GM21576 (cell line): Measurements from ENCODE around the gene SORBS2.

Source experiments
- ATAC-seq: cut with Tn5 transposase; IDR thresholded peaks from one replicate; pipeline ENCODE4 v1.9.1; 2021; ENCODE audit warnings: mild to moderate bottlenecking, moderate library complexity; ENCODE audit not compliant: unreplicated experiment

Gene SORBS2

DNA sequence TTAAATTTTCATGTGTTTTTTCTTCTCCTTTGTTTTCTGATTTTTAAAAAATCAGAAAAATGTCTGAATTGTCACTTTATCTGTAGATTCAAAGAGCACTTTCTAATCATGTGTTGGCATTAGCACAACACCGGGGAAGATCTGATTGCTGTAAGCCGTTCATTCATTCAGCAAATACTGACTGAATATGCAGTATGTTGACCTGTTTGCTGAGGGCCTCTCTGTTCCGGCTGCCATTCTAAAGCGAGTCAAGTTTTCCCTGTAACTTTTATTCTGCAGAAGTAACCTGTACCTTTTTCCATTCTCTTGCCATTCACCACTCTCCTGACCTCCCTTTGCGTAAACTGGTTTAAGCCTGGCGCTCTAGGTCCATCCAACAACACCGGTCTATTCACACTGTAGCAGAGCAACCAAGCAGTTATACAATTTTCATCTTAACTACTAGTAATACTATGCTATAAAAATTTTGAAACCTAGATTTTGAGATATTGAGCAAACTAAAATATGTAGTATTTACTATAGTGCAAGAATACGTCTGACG is 6.7 kb downstream of the SORBS2 start:
- ATAC-seq = no peak

DNA sequence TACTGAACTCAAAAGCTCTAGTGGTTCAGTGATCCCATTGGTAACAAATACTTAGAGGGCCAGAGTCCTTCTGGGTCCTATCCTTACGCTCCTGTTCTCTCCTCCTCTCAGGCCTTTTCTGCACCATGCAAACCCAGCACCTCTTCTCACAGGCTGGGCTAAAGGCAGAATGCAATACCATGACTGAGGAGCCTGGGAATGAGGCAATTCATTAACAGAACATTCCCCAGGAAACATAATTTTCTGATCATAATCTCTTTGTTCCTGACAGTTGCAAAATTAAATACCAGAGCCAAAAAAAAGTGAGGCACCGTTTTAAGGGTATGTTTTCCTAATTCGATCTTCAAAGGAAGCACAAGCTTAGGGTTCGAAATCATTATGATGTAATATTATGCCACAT is 9.0 kb downstream of the SORBS2 start:
- ATAC-seq = no peak

DNA sequence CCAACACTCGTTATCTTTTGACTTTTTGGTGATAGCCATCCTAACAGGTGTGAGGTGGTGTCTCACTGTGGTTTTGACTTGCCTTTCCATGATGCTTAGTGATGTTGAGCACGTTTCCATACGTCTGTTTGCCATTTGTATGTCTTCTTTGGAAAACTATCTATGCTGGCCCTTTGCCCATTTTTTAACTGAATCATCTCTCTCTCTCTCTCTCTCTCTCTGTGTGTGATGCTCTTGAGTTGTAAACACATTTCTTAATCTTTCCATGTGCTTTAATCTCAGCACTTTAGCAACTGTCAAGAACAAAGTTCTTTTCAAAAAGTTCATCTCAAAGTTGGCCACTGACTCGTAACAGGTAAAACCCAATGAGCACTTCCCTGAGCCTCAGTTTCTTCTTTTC is 10.5 kb downstream of the SORBS2 start:
- no peak for ATAC-seq

DNA sequence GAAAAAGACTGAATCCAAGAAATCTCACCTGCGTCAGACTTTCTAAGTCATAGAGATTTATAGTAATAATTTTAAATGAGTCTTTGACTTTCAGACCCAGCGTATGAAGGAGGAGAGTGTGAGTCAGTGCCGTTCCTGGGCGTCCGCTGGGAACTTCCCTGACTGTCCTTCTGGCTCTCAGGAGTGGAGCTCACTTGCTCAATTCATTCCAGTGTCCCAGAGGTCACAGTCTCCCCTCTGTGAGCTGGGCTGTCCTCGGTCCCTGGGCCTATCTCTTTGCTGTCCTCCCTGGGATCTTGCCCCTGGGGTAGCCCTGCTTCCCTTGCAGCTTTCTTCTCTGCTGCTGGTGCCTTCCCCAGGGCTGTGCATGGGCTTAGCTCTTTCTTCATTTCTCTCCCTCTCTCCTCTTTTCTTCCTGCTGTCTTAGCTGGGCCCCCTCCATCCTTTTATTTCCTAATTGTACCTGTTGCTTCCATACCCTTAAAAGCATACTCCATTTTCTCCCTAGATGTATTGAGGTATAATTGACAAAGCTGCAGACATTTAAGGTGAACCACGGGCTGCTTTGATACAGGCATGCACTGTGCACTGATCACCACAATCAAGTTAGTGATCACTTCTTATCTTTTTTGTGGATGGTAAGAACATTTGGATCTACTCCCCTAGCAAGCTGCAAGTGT is 11.6 kb downstream of the SORBS2 start:
- no peak for ATAC-seq

DNA sequence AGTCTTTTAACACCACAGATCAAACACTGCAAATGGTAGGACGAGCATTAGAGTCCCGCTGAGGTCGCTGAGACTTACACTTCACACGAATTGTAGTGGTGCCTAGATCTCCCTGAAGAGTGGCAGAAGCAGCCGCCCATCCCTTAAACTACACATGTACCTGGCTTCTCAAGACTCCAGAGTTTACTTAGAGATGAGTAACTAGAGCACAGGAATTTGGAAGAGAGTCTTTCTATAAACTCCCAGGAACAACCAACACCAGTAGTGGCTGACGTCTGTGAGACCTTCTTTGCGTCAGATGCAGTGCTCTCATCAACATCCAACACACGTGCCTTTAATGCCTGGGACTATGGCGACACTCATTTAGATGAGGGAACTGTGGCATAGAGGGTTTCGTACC is 12.6 kb downstream of the SORBS2 start:
- ATAC-seq = no peak

DNA sequence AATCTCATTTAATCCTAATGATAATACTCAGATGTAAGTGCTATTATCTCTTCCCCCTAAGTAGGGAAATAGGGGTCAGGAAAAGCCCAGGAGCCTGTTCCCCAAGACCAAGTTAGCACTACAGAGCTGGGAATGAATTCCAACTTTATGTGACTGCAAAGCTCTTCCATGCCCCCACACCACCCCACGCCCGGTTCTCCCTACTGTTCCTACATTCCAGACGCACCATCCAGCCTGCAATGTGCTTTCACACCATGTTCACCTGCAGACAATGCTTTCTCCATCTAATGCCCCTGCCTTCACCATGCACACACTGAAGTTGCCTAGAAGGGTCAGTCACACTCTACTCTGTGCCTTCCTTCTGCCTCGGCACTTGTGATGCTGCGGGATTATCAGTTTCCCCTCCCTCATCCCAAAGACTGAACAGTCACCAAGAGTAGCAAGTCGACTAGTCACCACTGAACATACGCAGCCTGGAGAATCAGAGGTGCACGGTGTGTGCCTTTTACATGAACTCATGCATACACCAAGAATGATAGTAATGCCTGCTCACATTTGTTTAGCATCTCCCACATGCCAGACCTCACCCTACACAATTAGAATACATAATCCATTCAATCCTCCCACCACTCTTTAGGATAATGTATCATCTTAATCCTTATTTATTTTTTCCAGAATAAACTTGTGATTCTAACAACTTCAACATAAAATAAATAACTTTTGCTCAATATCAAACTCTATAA is 14.2 kb downstream of the SORBS2 start:
- ATAC-seq = no peak

DNA sequence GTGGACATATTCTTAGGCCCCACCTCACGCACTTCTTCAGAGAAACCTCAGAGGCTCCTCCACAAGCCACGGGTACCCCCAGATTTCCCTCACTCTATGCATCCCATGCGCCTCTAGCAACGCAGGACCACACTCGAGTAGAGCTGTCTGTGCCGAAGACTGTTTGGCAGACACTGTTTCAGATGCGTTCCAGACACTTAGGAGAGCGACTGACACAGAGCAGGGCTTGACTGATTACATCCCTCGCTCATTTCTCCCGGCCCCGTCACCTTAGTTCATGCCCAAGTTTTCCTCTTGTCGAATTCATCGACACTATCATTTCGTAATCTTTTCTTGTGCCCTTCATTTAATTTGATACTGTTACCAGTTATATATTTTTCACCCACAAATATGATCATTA is 15.0 kb downstream of the SORBS2 start:
- no peak for ATAC-seq

DNA sequence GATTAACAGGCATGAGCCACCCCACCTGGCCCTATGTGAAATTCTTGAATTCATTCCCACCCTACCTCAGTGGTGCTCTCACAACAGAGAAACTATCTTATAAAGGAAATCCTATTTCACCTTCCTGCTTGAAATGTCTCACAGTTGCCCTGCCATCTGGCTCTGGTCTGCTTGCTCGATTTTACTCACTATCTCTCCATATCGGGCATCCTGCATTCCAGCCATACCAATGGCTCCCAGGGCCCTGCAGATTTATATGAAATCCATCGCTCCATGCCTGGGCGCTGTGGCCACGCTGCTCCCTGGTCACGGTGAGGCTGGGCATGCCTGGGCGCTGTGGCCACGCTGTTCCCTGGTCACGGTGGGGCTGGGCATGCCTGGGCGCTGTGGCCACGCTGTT is 15.8 kb downstream of the SORBS2 start:
- no peak for ATAC-seq

DNA sequence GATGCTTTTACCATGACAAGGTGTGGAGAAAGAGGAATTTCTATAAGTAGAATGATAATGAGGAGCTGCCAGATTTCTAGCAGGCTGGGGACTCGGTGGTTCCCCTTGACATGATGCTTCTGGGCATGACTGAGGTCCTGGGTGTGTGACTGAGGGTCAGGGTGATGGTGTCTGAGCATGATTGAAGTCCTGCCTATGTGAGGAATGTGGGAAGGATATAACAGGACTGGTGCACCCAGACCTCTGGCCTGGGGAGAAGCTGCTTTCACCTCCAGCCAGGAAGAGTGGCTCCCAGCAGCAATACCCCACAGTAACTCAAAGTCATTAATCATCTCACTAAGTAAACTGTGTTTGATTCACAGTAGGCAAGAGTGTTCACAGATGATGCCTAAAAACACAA is 17.4 kb downstream of the SORBS2 start:
- no peak for ATAC-seq

DNA sequence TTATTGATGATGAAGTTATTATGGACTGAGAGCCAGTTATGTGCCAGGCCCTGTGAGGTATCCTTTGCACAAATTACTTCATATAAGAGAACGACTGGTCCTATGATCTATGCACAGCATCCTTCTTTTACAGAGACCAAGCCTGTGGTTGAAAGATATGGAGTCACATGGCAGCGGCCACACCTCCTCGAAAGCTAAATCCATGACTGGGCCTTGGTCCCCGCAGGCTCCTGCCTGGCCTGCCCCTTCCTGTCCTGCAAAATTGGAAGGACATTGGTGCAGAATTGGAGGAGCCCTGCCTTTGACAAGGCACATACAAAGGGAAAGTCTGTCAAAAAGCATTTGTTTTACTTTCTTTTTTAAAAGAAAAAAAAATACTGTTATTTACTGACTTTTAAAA is 18.3 kb downstream of the SORBS2 start:
- ATAC-seq = no peak

DNA sequence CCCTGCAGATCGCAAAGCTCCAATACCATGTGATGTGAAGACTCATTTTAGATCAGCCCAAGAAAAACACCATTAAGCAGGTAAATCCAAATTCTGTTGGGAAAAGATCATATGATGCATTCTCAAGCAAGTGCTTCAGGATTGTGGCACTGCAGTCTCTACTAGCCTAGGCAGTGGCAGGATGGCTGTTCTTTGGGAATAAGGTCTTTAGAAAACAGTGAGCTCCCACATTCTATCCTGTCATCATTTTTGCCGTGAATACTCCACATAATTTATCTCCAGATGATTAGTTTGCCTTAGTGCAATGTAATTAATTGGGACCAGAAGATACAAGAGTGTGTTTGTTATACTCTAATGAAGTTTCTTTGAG is 18.9 kb downstream of the SORBS2 start:
- ATAC-seq = no peak

DNA sequence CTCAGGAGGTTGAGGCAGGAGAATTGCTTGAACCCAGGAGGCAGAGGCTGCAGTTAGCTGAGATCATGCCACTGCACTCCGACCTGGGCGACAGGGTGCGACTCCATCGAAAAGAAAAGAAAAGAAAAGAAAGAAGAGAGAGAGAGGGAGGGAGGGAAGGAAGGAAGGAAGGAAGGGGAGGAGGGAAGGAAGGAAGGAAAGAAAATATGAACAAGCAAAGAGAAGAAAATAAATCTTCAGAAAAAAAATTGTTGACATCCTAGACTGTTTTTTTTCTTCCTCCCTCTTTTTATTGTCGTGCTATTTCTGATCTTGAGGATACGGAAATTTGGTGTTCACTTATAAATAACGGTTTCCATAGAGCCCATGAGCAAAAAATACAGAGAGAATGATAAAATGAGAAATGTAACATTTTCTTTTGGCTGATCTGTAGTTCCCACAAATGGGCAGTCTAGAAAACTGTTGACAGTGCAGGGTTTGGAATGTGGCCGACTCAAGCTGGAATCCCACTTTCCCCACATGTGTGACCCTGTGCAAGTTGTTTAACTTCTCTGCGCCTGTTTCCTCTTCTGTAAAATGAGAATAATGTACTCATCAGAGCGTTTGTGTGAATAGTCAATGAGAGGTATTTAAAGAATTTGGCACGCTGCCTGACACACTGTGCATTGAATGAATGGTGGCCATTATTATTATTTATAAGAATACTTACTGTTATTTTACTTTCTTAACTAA is 19.4 kb downstream of the SORBS2 start:
- ATAC-seq = no peak

DNA sequence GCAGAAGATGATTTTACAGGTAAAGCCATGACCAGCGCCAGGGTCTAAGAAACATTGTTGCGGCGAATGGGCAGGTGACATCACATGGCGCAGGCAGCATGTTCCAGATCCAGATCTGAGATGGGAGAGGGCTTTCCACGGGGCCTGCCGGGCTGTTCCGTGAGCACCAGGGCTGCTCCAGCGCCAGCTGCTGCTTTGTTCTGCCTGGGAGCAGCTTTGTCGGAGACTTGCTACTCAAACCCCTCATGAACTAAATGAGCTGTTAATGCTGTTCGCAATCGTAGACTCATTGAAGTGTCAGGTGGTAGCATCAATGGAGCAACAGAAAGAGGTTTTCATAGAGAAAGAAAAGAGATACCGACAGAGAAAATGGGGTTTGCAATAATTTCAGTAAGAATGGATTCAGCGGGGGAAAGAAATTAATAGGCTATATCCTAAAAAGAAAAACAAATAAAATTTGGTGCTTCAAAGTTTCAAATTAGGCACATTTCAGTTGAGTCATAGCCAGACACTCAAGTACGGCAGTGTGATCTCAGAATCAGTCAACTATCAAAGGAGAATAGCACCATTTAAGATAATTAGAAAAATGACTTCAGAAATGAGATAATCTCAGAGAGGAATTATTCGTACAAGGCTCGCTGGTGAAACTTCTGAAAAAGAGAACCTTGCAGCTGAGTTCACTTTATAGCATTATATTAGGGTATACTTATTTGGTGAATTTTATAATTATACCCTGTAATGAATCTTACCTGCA is 23.9 kb downstream of the SORBS2 start:
- ATAC-seq = no peak

DNA sequence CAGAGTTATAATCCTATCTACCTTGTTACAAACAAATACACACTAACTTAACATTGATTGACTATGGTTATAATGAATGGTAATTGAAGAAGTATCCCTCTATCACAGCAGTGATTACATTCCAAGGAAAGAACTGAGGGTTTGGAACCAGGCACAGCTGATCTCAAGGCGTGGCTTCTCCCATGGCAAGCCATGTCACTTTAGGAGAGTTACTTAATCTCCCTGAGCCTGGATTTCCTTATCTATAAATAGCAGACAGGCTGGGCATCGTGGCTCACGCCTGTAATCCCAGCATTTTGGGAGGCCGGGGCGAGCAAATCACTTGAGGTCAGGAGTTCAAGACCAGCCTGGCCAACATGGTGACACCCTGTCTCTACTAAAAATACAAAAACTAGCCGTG is 25.6 kb downstream of the SORBS2 start:
- no peak for ATAC-seq

DNA sequence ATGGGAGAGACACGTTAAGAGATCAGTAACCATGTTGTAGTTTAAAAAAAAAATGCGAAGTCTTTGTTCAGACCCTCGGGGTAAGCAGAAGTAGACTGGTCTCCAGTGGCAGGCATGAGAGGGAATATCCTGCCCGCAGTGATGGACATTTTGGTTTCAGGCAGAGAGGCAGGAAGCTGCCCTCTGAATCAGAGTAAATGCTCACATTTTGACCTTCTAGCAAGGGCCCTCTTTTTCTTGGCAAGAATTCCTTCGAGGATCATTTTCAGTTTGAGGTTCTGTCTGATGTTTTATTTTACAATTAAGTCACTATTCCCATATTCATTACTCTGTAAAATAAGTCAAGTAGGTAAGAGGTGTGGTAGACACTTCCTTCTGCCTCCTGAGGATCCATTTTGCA is 28.4 kb downstream of the SORBS2 start:
- ATAC-seq = no peak

DNA sequence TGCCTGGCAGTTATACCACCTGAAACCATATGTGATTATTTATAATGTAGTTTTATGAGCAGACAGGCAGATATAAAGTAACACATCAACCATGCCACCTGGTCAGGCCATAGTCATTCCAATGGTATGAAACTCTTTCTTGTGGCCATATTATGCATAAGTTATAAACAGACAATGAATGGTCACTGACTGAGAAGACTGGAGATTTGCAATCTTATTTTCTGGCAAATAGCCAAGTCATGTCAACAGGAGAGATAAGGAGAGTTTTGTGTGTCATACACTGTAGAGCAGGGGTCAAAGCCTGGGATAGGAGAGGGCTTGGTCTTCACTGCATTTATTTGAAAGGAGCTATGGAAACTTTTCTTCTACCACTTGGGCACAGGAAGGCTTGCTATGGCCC is 29.5 kb downstream of the SORBS2 start:
- ATAC-seq = no peak

DNA sequence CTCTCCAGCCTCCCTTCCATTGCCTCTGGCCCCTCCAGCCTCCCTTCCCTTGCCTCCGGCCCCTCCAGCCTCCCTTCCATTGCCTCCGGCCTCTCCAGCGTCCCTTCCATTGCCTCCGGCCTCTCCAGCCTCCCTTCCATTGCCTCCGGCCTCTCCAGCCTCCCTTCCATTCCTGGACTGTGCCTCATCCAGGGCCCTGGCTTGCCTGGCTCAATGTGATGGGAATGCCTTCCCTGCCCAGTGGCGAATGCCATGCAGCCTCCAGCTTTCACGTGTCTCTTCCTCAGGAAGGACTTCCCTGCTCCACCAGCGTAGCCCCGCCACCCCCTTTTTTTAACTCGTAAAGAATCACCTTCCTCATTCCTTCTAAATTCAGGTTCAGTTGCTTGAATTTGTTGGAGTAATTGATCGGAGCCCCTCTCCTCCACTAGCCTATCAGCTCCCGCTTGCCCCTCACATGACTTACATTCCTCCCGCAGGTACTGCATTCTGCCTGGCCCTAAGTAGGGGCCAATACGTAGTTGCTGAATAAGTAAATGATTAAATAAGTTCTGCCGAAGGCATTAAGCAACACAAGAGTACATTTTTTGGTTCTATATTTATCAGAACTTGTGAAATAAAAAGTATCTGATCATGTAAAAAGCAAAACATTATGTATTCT is 30.3 kb downstream of the SORBS2 start:
- no peak for ATAC-seq

DNA sequence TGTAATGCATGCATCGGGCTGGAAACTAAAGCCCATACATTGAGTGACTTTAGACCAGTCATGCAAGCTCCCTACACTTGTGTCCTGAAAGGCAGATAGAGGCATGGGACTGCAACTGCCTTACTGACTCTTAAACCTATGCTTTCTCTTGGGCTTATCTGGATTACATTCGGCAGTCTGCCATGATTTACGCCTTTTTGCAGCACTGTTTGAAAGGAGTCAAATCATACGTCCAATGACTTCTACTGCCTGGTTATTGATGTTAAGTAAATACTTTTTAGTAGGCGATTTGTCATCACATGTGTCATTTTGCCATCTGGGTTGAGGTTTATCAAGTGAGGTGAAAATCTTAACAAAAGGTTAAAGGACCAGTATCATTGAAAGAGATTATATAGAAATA is 31.5 kb downstream of the SORBS2 start:
- ATAC-seq = no peak

DNA sequence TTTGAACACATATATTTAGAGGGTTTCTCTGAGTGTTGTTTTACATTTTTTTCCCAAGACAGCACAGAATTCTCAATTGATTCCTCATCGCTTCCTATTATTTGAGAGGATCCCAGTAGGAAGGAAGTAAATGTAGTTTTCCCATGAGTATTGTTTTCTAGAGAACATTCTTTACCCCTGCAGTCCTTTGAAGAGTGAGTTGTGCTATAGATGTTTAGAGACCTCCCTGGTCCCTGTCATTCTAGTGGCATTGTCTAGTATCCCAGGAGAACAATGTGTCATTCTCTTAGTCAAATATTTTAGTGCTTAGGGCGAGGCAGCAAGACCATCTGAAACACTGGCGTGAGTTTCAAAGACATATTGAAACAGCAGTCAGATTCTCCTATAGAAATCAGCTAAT is 32.5 kb downstream of the SORBS2 start:
- no peak for ATAC-seq

DNA sequence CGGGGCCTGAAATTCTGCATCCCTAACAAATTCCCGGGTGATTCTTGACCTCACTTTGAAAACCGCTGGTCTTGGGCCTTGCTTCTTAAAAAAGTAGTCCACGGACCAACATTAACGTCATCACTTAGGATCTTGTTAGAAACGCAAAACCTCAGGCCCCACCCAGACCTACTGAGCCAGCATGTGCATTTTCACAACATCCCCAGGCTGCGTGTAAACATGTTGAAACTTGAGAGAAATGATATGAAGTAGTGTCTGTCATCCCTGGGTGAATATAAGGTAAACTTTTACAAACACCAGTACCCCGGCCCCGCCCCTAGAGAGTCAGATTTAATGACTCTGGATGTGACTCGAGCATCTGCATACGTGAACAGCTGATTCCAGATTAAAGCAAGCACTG is 33.7 kb downstream of the SORBS2 start:
- no peak for ATAC-seq
